Measurements from ENCODE around the gene ALG5.
A peak's percentile ranks its signal among the peaks of the same experiment; 100 is the strongest.

The ALG5 gene

GRCh38 chr13:36999054-36999714 is at the start of gene ALG5:
ALG5 (minus strand) TSS chr13:36999340; CDS start chr13:36999300, 40 bp downstream.
- peak; percentile 94 to 96 (median 96) for DNase-seq

GRCh38 chr13:37047846-37048245 is 48.7 kb upstream of the ALG5 start:
- DNase-seq, result no peak

- DNase-seq, result no peak
Measured at GRCh38 chr13:37047032-37047431, 47.9 kb upstream of the ALG5 start.

GRCh38 chr13:37046062-37046461 is 46.9 kb upstream of the ALG5 start:
- DNase-seq, result no peak

- no peak for DNase-seq
Measured at GRCh38 chr13:37040789-37041188, 41.6 kb upstream of the ALG5 start.

GRCh38 chr13:37039896-37040295 is 40.8 kb upstream of the ALG5 start:
- DNase-seq, result no peak

- DNase-seq, result no peak
Measured at GRCh38 chr13:37037241-37037640, 38.1 kb upstream of the ALG5 start.

- no peak for DNase-seq
Measured at GRCh38 chr13:37029617-37030016, 30.5 kb upstream of the ALG5 start.

GRCh38 chr13:37027639-37028038 is 28.5 kb upstream of the ALG5 start:
- no peak for DNase-seq

- no peak for DNase-seq
Measured at GRCh38 chr13:37026771-37027170, 27.6 kb upstream of the ALG5 start.

- no peak for DNase-seq
Measured at GRCh38 chr13:37023871-37024270, 24.7 kb upstream of the ALG5 start.

GRCh38 chr13:37014609-37015008 is 15.5 kb upstream of the ALG5 start:
- DNase-seq, result no peak

GRCh38 chr13:37011788-37012187 is 12.6 kb upstream of the ALG5 start:
- DNase-seq, result no peak

GRCh38 chr13:37011002-37011401 is 11.9 kb upstream of the ALG5 start:
- DNase-seq, result no peak

- DNase-seq, result no peak
Measured at GRCh38 chr13:37010424-37010823, 11.3 kb upstream of the ALG5 start.

- no peak for DNase-seq
Measured at GRCh38 chr13:37009692-37010091, 10.6 kb upstream of the ALG5 start.

GRCh38 chr13:37001921-37002250 is 2.7 kb upstream of the ALG5 start:
- DNase-seq, result no peak

GRCh38 chr13:36998624-36999041 is 507 bp downstream of the ALG5 start:
- DNase-seq, result peak in 1 of 3 donors; percentile 36

GRCh38 chr13:36997716-36998427 is 1.3 kb downstream of the ALG5 start:
- DNase-seq, result no peak

GRCh38 chr13:36992362-36992761 is 6.8 kb downstream of the ALG5 start:
- no peak for DNase-seq

- DNase-seq, result no peak
Measured at GRCh38 chr13:36986462-36987240, 12.5 kb downstream of the ALG5 start.

GRCh38 chr13:36981156-36981743 is 17.9 kb downstream of the ALG5 start:
- peak; percentile 41 to 79 (median 78) for DNase-seq

GRCh38 chr13:36979361-36980050 is 19.6 kb downstream of the ALG5 start:
- peak; percentile 59 to 80 (median 75) for DNase-seq
